ENCODE measurements around the gene NBR1.
A peak's percentile ranks its signal among the peaks of the same experiment; 100 is the strongest.
"Not testable (repeated sequence)": the region's sequence is repeated elsewhere in the genome, so short reads cannot be mapped to it uniquely, and the experiment has no call there.

NBR1 gene

DNA sequence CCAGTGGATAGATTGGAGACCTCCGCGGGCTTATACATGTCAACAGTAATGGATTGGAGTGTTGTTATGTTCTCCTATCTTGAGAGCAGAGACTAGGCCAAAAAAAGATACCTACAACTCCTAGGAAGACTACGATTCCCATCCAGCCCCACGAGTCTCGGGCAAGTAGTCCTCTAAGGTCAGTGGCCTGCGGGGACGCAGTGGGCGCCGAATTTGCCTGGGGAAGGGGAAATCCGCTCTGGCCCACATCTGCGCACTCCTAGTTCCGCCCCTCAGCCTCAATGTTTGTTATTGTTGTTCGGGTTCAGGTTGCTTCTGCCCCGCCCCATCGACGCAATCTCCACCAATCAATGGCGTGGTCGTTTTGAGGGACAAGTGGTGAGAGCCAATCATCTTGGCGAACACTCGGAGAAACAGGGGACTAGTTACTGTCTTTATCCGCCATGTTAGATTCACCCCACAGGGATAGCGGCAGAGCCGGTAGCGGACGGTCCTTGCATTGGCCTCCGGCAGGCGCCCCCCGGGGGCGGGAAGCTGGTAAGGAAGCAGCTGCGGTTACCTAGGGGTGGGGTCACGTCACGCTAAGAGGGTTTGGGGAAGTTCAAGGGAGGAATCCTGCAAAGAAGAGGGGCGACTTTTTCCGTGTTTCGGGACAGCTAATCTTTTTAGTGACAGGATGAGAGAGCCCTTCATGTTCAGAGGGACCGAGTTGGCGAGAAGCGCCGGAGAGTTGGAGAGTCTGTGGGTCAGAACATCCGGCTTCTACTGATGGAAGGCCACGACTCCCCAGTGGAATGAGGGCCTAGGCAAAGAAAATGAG is at the start of gene NBR1:
NBR1 (plus strand) TSS at position 449 of the 820 bp plus-strand sequence. CDS start 4,586 bp downstream, outside the sequence.
- peak; percentile 92 for DNase-seq (ENCODE audit: low read depth)

- DNase-seq (ENCODE audit: low read depth), result peak; percentile 91
Measured at GRCh38 chr17:43125133-43125966, 45.7 kb upstream of the NBR1 start, which contains the start of gene BRCA1. BRCA1 (minus strand) TSS chr17:43125364; CDS start chr17:43124096, 1,268 bp downstream.

DNA sequence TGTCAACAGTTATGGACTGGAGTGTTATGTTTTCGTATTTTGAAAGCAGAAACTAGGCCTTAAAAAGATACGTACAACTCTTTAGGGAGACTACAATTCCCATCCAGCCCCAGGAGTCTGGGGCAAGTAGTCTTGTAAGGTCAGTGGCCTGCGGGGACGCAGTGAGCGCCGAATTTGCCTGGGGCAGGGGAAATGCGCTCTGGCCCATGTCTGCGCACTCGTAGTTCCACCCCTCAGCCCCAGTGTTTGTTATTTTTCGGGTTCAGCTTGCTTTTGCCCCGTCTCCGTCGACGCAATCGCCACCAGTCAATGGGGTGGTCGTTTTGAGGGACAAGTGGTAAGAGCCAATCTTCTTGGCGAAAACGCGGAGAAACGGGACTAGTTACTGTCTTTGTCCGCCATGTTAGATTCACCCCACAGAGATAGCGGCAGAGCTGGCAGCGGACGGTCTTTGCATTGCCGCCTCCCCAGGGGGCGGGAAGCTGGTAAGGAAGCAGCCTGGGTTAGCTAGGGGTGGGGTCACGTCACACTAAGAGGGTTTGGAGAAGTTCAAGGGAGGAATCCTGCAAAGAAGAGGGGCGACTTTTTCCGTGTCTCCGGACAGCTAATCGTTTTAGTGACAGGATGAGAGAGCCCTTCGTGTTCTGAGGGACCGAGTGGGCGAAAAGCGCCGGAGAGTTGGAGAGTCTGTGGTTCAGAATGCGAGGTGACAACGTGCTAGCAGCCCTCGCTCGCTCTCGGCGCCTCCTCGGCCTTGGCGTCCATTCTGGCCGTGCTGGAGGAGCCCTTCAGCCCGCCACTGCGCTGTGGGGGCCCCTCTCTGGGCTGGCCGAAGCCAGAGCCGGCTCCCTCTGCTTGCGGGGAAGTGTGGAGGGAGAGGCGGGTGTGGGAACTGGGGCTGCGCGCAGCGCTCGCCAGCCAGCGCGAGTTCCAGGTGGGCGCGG is 44.8 kb upstream of the NBR1 start:
- no peak for DNase-seq (ENCODE audit: low read depth)

GRCh38 chr17:43126911-43127290 is 44.1 kb upstream of the NBR1 start:
- no peak for DNase-seq (ENCODE audit: low read depth)

DNA sequence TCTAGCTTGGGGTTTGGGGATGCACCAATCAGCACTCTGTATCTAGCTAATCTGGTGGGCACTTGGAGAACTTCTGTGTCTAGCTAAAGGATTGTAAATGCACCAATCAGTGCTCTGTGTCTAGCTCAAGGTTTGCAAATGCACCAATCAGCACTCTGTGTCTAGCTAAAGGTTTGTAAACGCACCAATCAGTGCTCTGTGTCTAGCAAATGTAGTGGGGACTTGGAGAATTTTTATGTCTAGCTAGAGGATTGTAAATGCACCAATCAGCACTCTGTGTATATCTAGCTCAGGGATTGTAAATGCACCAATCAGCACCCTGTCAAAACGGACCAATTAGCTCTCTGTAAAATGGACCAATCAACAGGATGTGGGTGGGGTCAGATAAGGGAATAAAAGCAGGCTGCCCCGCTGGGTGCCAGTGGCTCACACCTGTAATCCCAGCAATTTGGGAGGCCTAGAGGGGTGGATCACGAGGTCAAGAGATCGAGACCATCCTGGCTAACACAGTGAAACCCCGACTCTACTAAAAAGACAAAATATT is 43.6 kb upstream of the NBR1 start:
- not testable (repeated sequence) for DNase-seq (ENCODE audit: low read depth)

DNA sequence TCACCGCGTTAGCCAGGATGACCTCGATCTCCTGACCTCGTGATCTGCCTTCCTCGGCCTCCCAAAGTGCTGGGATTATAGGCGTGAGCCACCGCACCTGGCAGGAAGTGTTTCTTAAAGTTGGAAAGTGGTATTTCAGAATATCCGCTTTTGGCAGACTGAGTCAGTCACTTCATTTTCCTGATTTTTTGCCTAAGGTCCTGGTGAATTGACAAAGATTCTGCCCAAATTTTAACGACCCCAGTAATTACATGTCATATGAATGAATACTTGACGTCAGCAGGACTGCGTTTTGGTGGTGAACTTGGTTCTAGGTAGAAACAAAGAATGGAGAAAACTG is 41.4 kb upstream of the NBR1 start:
- no peak for DNase-seq (ENCODE audit: low read depth)

- DNase-seq (ENCODE audit: low read depth), result no peak
Measured at GRCh38 chr17:43132117-43132516, 38.9 kb upstream of the NBR1 start.

GRCh38 chr17:43133439-43133838 is 37.6 kb upstream of the NBR1 start:
- DNase-seq (ENCODE audit: low read depth), result not testable (repeated sequence)

GRCh38 chr17:43134774-43135453 is 36.1 kb upstream of the NBR1 start:
- DNase-seq (ENCODE audit: low read depth), result no peak

DNA sequence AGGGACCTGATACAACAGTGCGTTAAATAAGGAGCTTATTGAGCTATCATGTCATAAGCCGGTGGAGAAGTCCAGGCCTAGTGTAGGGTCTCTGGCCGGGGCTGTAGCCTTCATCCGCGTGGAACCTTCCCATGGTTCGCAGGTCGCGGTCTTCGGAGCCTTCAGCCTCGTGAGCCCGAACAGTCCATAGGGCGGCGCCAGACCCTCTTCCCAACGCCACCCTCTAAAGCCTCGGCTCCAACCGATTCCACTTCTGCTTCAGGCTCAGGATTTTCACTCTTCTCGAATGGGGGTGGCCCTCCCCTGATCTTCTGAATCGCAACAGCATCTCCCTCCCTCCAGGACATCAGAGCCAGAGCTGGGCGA is 35.6 kb upstream of the NBR1 start:
- DNase-seq (ENCODE audit: low read depth), result no peak

DNA sequence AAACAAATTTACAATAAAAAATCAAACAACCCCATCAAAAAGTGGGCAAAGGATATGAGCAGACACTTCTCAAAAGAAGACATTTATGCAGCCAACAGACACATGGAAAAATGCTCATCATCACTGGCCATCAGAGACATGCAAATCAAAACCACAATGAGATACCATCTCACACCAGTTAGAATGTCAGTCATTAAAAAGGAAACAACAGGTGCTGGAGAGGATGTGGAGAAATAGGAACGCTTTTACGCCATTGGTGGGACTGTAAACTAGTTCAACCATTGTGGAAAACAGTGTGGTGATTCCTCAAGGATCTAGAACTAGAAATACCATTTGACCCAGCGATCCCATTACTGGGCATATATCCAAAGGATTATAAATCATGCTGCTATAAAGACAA is 34.4 kb upstream of the NBR1 start:
- DNase-seq (ENCODE audit: low read depth), result not testable (repeated sequence)

GRCh38 chr17:43138531-43138930 is 32.5 kb upstream of the NBR1 start:
- not testable (repeated sequence) for DNase-seq (ENCODE audit: low read depth)

GRCh38 chr17:43140396-43141332 is 30.4 kb upstream of the NBR1 start:
- no peak for DNase-seq (ENCODE audit: low read depth)

- no peak for DNase-seq (ENCODE audit: low read depth)
Measured at GRCh38 chr17:43142153-43142552, 28.9 kb upstream of the NBR1 start.

DNA sequence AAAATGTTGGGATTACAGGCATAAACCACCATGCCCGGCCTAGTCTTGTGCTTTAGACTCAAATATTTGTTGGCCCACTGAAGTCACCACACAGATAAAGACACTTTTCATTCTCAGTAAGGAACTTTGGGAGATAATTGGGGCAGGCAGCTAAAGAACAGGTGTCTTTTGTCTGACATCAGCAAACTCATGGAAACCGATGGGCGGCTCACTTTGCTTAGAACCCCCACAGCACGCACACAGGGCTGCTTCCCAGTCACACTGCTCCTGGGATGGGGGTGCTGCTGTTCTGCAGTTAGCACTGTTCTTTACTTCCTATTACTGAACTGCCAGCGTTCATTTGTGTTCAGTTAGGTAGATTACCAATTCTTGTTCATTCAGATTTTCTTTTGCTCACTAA is 27.8 kb upstream of the NBR1 start:
- DNase-seq (ENCODE audit: low read depth), result no peak

DNA sequence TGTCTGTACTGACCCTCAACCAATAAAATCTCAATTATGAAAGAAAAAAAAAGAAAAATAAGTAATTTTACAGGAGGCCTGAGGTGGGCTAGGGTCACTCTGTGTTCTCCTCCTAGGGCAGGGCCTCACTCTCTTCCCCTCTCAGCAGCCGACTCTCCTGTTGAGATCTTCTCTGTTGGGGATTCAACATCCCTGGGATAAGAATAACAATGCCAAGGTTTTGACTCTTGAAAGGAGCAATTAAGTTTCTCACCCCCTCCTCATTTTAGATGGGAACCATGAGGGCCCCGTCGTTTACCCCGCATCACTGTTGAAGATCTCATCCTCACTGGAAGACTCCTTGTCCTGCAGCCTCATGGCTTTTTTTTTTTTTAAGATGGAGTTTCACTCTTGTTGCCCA is 24.4 kb upstream of the NBR1 start:
- DNase-seq (ENCODE audit: low read depth), result no peak

- DNase-seq (ENCODE audit: low read depth), result no peak
Measured at GRCh38 chr17:43151880-43152456, 19.0 kb upstream of the NBR1 start.

- DNase-seq (ENCODE audit: low read depth), result not testable (repeated sequence)
Measured at GRCh38 chr17:43153197-43153835, 17.7 kb upstream of the NBR1 start.

GRCh38 chr17:43155666-43156065 is 15.3 kb upstream of the NBR1 start:
- DNase-seq (ENCODE audit: low read depth), result no peak
